ENCODE measurements around the gene HADHA. TPM values are rescaled to one million over a fixed set of nuclear protein-coding genes. Genes with fewer than 3 reads are reported as not detected.

Gene HADHA
- total RNA-seq, 6 donors from 2014 or later: 61.8 to 120 (median 110) TPM

DNA sequence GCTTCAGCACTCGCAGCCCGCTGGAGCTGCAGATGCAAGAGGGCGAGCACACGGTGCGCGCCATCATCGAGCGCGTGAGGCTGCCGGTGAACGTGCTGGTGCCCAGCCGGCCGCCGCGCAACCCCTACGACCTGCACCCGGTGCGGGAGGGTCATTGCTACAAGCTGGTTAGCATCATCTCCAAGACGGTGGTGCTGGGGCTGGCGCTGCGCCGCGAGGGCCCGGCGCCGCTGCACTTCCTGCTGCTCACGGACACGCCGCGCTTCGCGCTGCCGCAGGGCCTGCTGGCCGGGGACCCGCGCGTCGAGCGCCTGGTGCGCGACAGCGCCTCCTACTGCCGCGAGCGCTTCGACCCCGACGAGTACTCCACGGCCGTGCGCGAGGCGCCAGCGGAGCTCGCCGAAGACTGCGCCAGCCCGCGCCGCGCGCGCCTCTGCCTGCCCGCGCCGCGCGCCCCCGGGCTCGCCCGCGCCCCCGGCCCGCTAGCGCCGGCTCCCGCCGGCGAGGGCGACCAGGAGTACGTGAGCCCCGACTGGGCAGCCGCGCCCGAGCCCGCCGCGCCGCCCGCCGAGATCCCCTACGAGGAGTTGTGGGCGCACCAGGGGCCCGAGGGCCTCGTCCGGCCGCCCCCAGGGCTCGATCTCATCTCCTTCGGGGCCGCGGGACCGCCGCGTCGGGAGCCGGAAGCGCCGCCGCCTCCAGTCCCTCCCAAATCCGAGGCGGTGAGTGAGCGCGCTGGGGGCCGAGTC lies 59.7 kb downstream of the HADHA start:
- Histone ChIP-seq H3K4me3 (peak overlapping the region; percentile 24 to 59 (median 52)), H3K27me3 (peaks cover 0 to 6% (median under 1%) of the 10 kb centered on the region in 4 donors), H3K36me3 (no peaks in the 10 kb centered on the region), H3K9me3 (no peaks in the 10 kb centered on the region), H3K4me1 (peaks cover 0 to 15% (median 11%) of the 10 kb centered on the region in 4 donors), H3K27ac (peak overlapping the region in 3 of 4 donors; percentile 28 to 70 (median 53))
- WGBS, 2 donors: 0 to 8% methylated on average over 10 to 65 of the region's 114 CpGs
- DNase-seq (peak; percentile 82 to 98), ATAC-seq (ENCODE audit: low FRiP score in 2 of 2) (peak; percentile 83 to 94)
- TF ChIP-seq EP300 (IDR thresholded peaks at IDR 0.05): no peak
- TF ChIP-seq, protein P1, sequence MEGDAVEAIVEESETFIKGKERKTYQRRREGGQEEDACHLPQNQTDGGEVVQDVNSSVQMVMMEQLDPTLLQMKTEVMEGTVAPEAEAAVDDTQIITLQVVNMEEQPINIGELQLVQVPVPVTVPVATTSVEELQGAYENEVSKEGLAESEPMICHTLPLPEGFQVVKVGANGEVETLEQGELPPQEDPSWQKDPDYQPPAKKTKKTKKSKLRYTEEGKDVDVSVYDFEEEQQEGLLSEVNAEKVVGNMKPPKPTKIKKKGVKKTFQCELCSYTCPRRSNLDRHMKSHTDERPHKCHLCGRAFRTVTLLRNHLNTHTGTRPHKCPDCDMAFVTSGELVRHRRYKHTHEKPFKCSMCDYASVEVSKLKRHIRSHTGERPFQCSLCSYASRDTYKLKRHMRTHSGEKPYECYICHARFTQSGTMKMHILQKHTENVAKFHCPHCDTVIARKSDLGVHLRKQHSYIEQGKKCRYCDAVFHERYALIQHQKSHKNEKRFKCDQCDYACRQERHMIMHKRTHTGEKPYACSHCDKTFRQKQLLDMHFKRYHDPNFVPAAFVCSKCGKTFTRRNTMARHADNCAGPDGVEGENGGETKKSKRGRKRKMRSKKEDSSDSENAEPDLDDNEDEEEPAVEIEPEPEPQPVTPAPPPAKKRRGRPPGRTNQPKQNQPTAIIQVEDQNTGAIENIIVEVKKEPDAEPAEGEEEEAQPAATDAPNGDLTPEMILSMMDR (IDR thresholded peaks at IDR 0.05): peak; percentile 54 to 93 (median 88)
- no peak for TF ChIP-seq POLR2A (IDR thresholded peaks at IDR 0.05)
- TF ChIP-seq POLR2AphosphoS5 (IDR thresholded peaks at IDR 0.05): peak in 1 of 2 donors; percentile 16

DNA sequence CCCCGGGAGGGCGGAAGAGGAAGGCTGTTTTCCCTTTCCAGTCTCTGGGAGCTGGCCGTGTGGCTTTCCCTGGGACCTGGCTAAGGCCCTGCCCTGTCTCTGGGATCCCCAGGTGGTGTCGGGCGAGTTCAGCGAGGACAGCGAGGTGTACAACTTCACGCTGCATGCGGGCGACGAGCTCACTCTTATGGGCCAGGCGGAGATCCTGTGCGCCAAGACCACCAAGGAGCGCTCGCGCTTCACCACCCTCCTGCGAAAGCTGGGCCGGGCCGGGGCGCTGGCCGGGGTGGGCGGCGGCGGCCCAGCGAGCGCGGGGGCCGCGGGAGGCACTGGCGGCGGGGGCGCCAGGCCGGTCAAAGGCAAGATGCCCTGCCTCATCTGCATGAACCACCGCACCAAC lies 60.3 kb downstream of the HADHA start:
- no peaks in the 10 kb centered on the region for H3K9me3 ChIP-seq
- H3K36me3 ChIP-seq: no peaks in the 10 kb centered on the region
- DNase-seq (no peak), ATAC-seq (ENCODE audit: low FRiP score in 2 of 2) (no peak)
- peaks cover 4 to 21% (median 17%) of the 10 kb centered on the region in 4 donors for H3K4me1 ChIP-seq
- peak overlapping the region in 3 of 4 donors; percentile 47 to 59 (median 58) for H3K4me3 ChIP-seq
- 40 to 72% methylated on average over 1 to 18 of the region's 34 CpGs for WGBS, 2 donors
- H3K27me3 ChIP-seq: peaks cover 0 to 12% (median 2%) of the 10 kb centered on the region in 4 donors
- TF ChIP-seq POLR2A (IDR thresholded peaks at IDR 0.05): no peak
- TF ChIP-seq EP300 (IDR thresholded peaks at IDR 0.05): no peak
- no peak for TF ChIP-seq POLR2AphosphoS5 (IDR thresholded peaks at IDR 0.05)
- TF ChIP-seq, protein P1 (IDR thresholded peaks at IDR 0.05): no peak
- H3K27ac ChIP-seq: no peak overlapping the region

DNA sequence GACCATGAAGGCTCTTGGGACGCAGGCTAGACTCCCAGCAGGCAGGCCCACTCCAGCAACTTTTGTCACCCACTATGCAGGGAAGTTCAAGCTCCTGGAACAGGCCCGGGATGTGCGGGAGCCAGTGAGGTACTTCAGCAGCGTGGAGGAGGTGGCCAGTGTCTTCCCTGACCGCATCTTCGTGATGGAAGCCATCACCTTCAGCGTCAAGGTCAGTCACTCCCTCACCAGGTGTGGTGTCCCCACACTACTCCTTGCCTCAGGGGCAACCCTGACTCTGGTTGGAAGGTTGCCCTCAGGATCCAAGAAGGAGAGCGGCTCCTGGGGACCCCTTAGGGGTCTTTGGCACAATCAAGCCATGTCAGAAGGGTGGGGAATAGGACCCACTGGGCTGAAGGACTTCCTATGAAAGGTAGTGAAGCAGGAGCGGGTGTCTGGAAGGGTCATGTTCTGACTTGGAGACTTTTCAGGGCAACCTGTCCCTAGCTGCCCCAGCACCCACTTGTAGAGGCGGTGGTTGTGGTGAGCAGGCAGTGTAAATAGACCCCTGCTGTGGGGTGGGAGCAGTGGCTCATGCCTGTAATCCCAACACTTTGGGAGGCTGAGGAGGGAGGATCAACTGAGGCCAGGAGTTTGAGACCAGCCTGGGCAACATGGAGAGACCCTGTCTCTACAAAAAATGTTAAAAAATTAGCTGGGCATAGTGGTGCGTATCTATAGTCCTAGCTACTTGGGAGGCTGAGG lies 61.4 kb downstream of the HADHA start:
- Histone ChIP-seq H3K4me3 (no peak overlapping the region), H3K4me1 (peaks cover 6 to 30% (median 22%) of the 10 kb centered on the region in 4 donors), H3K9me3 (no peaks in the 10 kb centered on the region), H3K27me3 (peaks cover 0 to 18% (median 4%) of the 10 kb centered on the region in 4 donors), H3K27ac (no peak overlapping the region), H3K36me3 (no peaks in the 10 kb centered on the region)
- TF ChIP-seq, protein P1 (IDR thresholded peaks at IDR 0.05): no peak
- TF ChIP-seq POLR2AphosphoS5 (IDR thresholded peaks at IDR 0.05) (no peak), EP300 (IDR thresholded peaks at IDR 0.05) (no peak), POLR2A (IDR thresholded peaks at IDR 0.05) (no peak)
- DNase-seq (no peak), ATAC-seq (ENCODE audit: low FRiP score in 2 of 2) (no peak)
- 96 to 97% methylated on average over 4 to 11 of the region's 11 CpGs for WGBS, 2 donors

GRCh38 chr2:26182441-26182840 lies 62.0 kb downstream of the HADHA start:
- H3K9me3 ChIP-seq: no peaks in the 10 kb centered on the region
- peaks cover 6 to 30% (median 22%) of the 10 kb centered on the region in 4 donors for H3K4me1 ChIP-seq
- H3K36me3 ChIP-seq: no peaks in the 10 kb centered on the region
- H3K27me3 ChIP-seq: peaks cover 0 to 18% (median 4%) of the 10 kb centered on the region in 4 donors
- no peak overlapping the region for H3K27ac ChIP-seq
- no peak overlapping the region for H3K4me3 ChIP-seq
- WGBS, 2 donors: 83 to 89% methylated on average over 4 to 5 of the region's 5 CpGs
- no peak for DNase-seq
- ATAC-seq (ENCODE audit: low FRiP score in 2 of 2): no peak
- no peak for TF ChIP-seq EP300 (IDR thresholded peaks at IDR 0.05)
- TF ChIP-seq, protein P1 (IDR thresholded peaks at IDR 0.05): no peak
- TF ChIP-seq POLR2A (IDR thresholded peaks at IDR 0.05): no peak
- no peak for TF ChIP-seq POLR2AphosphoS5 (IDR thresholded peaks at IDR 0.05)

Measured in upper lobe of left lung (tissue), 6 donors.